ENCODE data around the gene TRAPPC1.
A peak's percentile ranks its signal among the peaks of the same experiment; 100 is the strongest.

TRAPPC1 gene

GRCh38 chr17:7940034-7940433, 8.3 kb upstream of the TRAPPC1 start:
- no peak for DNase-seq (ENCODE audit: low read depth)

GRCh38 chr17:7935859-7936258, 4.1 kb upstream of the TRAPPC1 start:
- no peak for DNase-seq (ENCODE audit: low read depth)

GRCh38 chr17:7932949-7933348, 1.2 kb upstream of the TRAPPC1 start:
- peak; percentile 65 for DNase-seq (ENCODE audit: low read depth)

- peak; percentile 21 for DNase-seq (ENCODE audit: low read depth)
Observed at GRCh38 chr17:7932483-7932891, 741 bp upstream of the TRAPPC1 start.

- DNase-seq (ENCODE audit: low read depth) = no peak
Observed at GRCh38 chr17:7930841-7931631, 710 bp downstream of the TRAPPC1 start.

GRCh38 chr17:7929158-7930023, 2.4 kb downstream of the TRAPPC1 start, which contains the start of gene KCNAB3:
TSS of gene KCNAB3 (minus strand) at chr17:7929856. CDS start at chr17:7929435, 421 bp downstream.
- DNase-seq (ENCODE audit: low read depth) = peak; percentile 69

GRCh38 chr17:7927596-7927995, 4.2 kb downstream of the TRAPPC1 start:
- peak; percentile 58 for DNase-seq (ENCODE audit: low read depth)

GRCh38 chr17:7922845-7923628, 8.7 kb downstream of the TRAPPC1 start:
- peak; percentile 81 for DNase-seq (ENCODE audit: low read depth)

GRCh38 chr17:7922269-7922844, 9.4 kb downstream of the TRAPPC1 start:
- DNase-seq (ENCODE audit: low read depth) = no peak

- DNase-seq (ENCODE audit: low read depth) = peak; percentile 88
Observed at GRCh38 chr17:7916808-7917207, 14.9 kb downstream of the TRAPPC1 start.

GRCh38 chr17:7916385-7916682, 15.4 kb downstream of the TRAPPC1 start:
- DNase-seq (ENCODE audit: low read depth) = no peak

- DNase-seq (ENCODE audit: low read depth) = peak; percentile 95
Observed at GRCh38 chr17:7915611-7916384, 15.9 kb downstream of the TRAPPC1 start, which contains the start of gene RNF227. TSS of gene RNF227 (minus strand) at chr17:7916289. CDS start at chr17:7916195, 94 bp downstream.

GRCh38 chr17:7915179-7915610, 16.6 kb downstream of the TRAPPC1 start:
- peak; percentile 61 for DNase-seq (ENCODE audit: low read depth)

GRCh38 chr17:7912927-7913524, 18.7 kb downstream of the TRAPPC1 start:
- DNase-seq (ENCODE audit: low read depth) = peak; percentile 87

- no peak for DNase-seq (ENCODE audit: low read depth)
Observed at GRCh38 chr17:7911116-7911515, 20.6 kb downstream of the TRAPPC1 start.

GRCh38 chr17:7910711-7911110, 21.0 kb downstream of the TRAPPC1 start:
- DNase-seq (ENCODE audit: low read depth) = no peak

- no peak for DNase-seq (ENCODE audit: low read depth)
Observed at GRCh38 chr17:7910281-7910680, 21.5 kb downstream of the TRAPPC1 start.

- no peak for DNase-seq (ENCODE audit: low read depth)
Observed at GRCh38 chr17:7909089-7909488, 22.7 kb downstream of the TRAPPC1 start.

- DNase-seq (ENCODE audit: low read depth) = no peak
Observed at GRCh38 chr17:7903154-7904103, 28.3 kb downstream of the TRAPPC1 start.
